ENCODE measurements around the gene CREB3L2. TPM values are rescaled to one million over a fixed set of nuclear protein-coding genes. Genes with fewer than 3 reads are reported as not detected.

CREB3L2 gene
- total RNA-seq, 1 experiment from 2014 or later, result 60.6 TPM

DNA sequence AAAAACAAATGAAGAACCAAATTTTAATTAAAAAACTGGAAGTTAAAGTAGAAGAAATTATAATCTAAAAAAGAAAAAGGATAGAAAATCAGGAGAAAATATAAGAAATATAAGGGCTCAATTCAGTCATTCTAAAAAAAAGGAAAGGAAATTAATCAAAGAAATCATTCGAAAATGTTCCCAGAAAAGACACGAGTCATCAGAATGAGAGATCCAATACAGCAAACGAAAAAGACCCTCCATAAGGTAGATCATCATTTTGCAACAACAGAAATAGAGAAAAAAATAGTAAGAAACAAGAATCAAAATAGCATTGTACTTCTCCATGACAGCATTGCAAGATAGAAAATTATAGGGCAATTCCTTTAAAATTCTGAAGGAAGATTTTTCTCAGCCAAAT lies 132.6 kb downstream of the CREB3L2 start (continued):
- TF ChIP-seq FOXP4 (CRISPR knock-in tag; IDR thresholded peaks at IDR 0.05) (no peak), NR2C2 (CRISPR knock-in tag; IDR thresholded peaks at IDR 0.05) (no peak)

DNA sequence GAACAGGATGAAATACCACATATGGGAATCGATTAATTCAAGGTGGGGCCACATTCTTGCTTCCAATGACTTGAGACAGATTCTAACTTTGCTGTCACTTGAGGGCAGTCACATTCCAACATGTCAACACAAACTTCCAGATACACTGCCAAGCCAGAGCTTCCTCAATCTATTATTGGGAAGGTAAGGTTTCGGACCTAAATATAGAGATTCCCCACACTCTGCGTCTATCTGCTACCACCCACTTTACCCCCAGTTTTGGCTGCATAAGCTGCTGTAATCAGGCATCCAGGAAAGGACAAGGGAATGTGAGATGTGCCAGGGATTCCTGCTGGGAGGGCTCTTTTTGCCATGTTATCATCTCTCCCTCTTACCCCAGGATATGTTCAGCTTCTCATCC lies 134.6 kb downstream of the CREB3L2 start:
- DNase-seq (ENCODE audit: low spot score) (no peak), ATAC-seq (no peak)
- Mint-ChIP-seq H3K4me3 (no peak overlapping the region), H3K36me3 (peaks cover 32% of the 10 kb centered on the region), H3K4me1 (peaks cover 2% of the 10 kb centered on the region), H3K27ac (no peak overlapping the region), H3K27me3 (ENCODE audit: low read depth) (no peaks in the 10 kb centered on the region), H3K9me3 (peaks cover 15% of the 10 kb centered on the region)
- ChIA-PET CTCF (interaction anchor here (0.9 kb wide), 2 partner anchors 20 to 211 kb away, joined by 3 read pairs; no protein-coding TSS in a partner anchor), POLR2A (no interaction called here)
- TF ChIP-seq MXD4 (CRISPR knock-in tag; IDR thresholded peaks at IDR 0.05; ENCODE audit: borderline replicate concordance) (no peak), MLX (CRISPR knock-in tag; IDR thresholded peaks at IDR 0.05) (no peak), ZNF416 (CRISPR knock-in tag; IDR thresholded peaks at IDR 0.05) (no peak), CBFB (CRISPR knock-in tag; IDR thresholded peaks at IDR 0.05; ENCODE audit: low read depth) (no peak), FOXJ3 (CRISPR knock-in tag; IDR thresholded peaks at IDR 0.05; ENCODE audit: borderline replicate concordance) (no peak), ZNF425 (CRISPR knock-in tag; conservative IDR thresholded peaks at IDR 0.05) (no peak), ZNF532 (CRISPR knock-in tag; IDR thresholded peaks at IDR 0.05; ENCODE audit: borderline replicate concordance) (no peak), SP1 (CRISPR knock-in tag; conservative IDR thresholded peaks at IDR 0.05) (no peak)
- TF ChIP-seq, protein P1, sequence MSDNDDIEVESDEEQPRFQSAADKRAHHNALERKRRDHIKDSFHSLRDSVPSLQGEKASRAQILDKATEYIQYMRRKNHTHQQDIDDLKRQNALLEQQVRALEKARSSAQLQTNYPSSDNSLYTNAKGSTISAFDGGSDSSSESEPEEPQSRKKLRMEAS (CRISPR knock-in tag; IDR thresholded peaks at IDR 0.05), result no peak
- TF ChIP-seq, protein P2, sequence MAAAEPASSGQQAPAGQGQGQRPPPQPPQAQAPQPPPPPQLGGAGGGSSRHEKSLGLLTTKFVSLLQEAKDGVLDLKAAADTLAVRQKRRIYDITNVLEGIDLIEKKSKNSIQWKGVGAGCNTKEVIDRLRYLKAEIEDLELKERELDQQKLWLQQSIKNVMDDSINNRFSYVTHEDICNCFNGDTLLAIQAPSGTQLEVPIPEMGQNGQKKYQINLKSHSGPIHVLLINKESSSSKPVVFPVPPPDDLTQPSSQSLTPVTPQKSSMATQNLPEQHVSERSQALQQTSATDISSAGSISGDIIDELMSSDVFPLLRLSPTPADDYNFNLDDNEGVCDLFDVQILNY (CRISPR knock-in tag; IDR thresholded peaks at IDR 0.05), result no peak

DNA sequence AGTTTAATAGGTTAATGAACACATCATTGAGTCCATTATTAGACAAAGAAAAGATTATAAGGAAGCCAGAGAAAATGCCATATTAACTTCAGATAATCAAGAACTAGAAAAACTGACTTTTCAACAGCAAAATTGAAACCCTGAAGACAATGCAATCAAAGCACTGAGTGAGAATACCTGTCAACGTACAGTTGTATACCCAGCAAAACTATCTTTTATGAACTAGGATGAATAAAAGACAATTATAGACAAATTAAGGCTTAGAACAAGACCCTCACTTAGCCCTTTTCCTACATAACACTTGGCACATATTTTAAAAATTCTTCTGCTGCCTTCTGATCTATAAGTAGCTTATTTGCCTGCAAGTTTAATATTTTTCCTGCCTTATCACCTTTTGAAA lies 136.1 kb downstream of the CREB3L2 start:
- Mint-ChIP-seq H3K4me1 (peaks cover 7% of the 10 kb centered on the region), H3K27me3 (ENCODE audit: low read depth) (no peaks in the 10 kb centered on the region), H3K4me3 (no peak overlapping the region), H3K9me3 (peaks cover 15% of the 10 kb centered on the region), H3K27ac (no peak overlapping the region), H3K36me3 (peaks cover 36% of the 10 kb centered on the region)
- no peak for DNase-seq (ENCODE audit: low spot score)
- ChIA-PET CTCF (interaction anchor here (0.9 kb wide), 1 partner anchor 34 kb away, joined by 3 read pairs; no protein-coding TSS in a partner anchor), POLR2A (no interaction called here)
- ATAC-seq, result no peak
- no peak for TF ChIP-seq NR1H2 (CRISPR knock-in tag; IDR thresholded peaks at IDR 0.05)
- no peak for TF ChIP-seq ZBTB43 (CRISPR knock-in tag; IDR thresholded peaks at IDR 0.05)
- TF ChIP-seq NR3C1 (CRISPR knock-in tag; conservative IDR thresholded peaks at IDR 0.05; ENCODE audit: low read depth), result no peak
- TF ChIP-seq, protein P3, sequence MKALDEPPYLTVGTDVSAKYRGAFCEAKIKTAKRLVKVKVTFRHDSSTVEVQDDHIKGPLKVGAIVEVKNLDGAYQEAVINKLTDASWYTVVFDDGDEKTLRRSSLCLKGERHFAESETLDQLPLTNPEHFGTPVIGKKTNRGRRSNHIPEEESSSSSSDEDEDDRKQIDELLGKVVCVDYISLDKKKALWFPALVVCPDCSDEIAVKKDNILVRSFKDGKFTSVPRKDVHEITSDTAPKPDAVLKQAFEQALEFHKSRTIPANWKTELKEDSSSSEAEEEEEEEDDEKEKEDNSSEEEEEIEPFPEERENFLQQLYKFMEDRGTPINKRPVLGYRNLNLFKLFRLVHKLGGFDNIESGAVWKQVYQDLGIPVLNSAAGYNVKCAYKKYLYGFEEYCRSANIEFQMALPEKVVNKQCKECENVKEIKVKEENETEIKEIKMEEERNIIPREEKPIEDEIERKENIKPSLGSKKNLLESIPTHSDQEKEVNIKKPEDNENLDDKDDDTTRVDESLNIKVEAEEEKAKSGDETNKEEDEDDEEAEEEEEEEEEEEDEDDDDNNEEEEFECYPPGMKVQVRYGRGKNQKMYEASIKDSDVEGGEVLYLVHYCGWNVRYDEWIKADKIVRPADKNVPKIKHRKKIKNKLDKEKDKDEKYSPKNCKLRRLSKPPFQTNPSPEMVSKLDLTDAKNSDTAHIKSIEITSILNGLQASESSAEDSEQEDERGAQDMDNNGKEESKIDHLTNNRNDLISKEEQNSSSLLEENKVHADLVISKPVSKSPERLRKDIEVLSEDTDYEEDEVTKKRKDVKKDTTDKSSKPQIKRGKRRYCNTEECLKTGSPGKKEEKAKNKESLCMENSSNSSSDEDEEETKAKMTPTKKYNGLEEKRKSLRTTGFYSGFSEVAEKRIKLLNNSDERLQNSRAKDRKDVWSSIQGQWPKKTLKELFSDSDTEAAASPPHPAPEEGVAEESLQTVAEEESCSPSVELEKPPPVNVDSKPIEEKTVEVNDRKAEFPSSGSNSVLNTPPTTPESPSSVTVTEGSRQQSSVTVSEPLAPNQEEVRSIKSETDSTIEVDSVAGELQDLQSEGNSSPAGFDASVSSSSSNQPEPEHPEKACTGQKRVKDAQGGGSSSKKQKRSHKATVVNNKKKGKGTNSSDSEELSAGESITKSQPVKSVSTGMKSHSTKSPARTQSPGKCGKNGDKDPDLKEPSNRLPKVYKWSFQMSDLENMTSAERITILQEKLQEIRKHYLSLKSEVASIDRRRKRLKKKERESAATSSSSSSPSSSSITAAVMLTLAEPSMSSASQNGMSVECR (CRISPR knock-in tag; IDR thresholded peaks at IDR 0.05; ENCODE audit: borderline replicate concordance), result no peak
- TF ChIP-seq CBFB (CRISPR knock-in tag; IDR thresholded peaks at IDR 0.05; ENCODE audit: low read depth), result no peak
